ENCODE results near the gene DBH. TPM values are rescaled to one million over a fixed set of nuclear protein-coding genes. Genes with fewer than 3 reads are reported as not detected.

Gene DBH
- polyA plus RNA-seq (ENCODE audit: insufficient read length in 4 of 4) = 1 to 10 TPM in 2 of 4 donors, under 1 TPM in 2; 0.51 to 1.6 (median 1.1) TPM

- DNase-seq (ENCODE audit: low read depth in 4 of 4, low spot score in 2 of 4) = no peak
These were observed at the start of gene DBH for GRCh38 chr9:133635533-133636531. Gene DBH, plus strand, starts transcription at chr9:133636363. Its CDS starts 9 bp downstream, at chr9:133636372.

GRCh38 chr9:133587051-133587450 is 49.1 kb upstream of the DBH start:
- no peak for DNase-seq (ENCODE audit: low read depth in 4 of 4, low spot score in 2 of 4)

- DNase-seq (ENCODE audit: low read depth in 4 of 4, low spot score in 2 of 4) = no peak
These were observed 48.7 kb upstream of the DBH start for GRCh38 chr9:133587466-133587865.

GRCh38 chr9:133589454-133590227 is 46.5 kb upstream of the DBH start:
- no peak for DNase-seq (ENCODE audit: low read depth in 4 of 4, low spot score in 2 of 4)

GRCh38 chr9:133590231-133590855 is 45.8 kb upstream of the DBH start:
- no peak for DNase-seq (ENCODE audit: low read depth in 4 of 4, low spot score in 2 of 4)

GRCh38 chr9:133591116-133591910 is 44.9 kb upstream of the DBH start:
- no peak for DNase-seq (ENCODE audit: low read depth in 4 of 4, low spot score in 2 of 4)

GRCh38 chr9:133591985-133592384 is 44.2 kb upstream of the DBH start:
- no peak for DNase-seq (ENCODE audit: low read depth in 4 of 4, low spot score in 2 of 4)

- DNase-seq (ENCODE audit: low read depth in 4 of 4, low spot score in 2 of 4) = no peak
These were observed 43.3 kb upstream of the DBH start for GRCh38 chr9:133592731-133593409.

- no peak for DNase-seq (ENCODE audit: low read depth in 4 of 4, low spot score in 2 of 4)
These were observed 42.4 kb upstream of the DBH start for GRCh38 chr9:133593587-133594253.

GRCh38 chr9:133594310-133594709 is 41.9 kb upstream of the DBH start:
- no peak for DNase-seq (ENCODE audit: low read depth in 4 of 4, low spot score in 2 of 4)

- DNase-seq (ENCODE audit: low read depth in 4 of 4, low spot score in 2 of 4) = no peak
These were observed 40.3 kb upstream of the DBH start for GRCh38 chr9:133595910-133596309.

GRCh38 chr9:133597316-133597957 is 38.7 kb upstream of the DBH start:
- DNase-seq (ENCODE audit: low read depth in 4 of 4, low spot score in 2 of 4) = no peak

- no peak for DNase-seq (ENCODE audit: low read depth in 4 of 4, low spot score in 2 of 4)
These were observed 37.2 kb upstream of the DBH start for GRCh38 chr9:133598978-133599377.

GRCh38 chr9:133599470-133600173 is 36.5 kb upstream of the DBH start:
- DNase-seq (ENCODE audit: low read depth in 4 of 4, low spot score in 2 of 4) = no peak

GRCh38 chr9:133600739-133601138 is 35.4 kb upstream of the DBH start:
- no peak for DNase-seq (ENCODE audit: low read depth in 4 of 4, low spot score in 2 of 4)

GRCh38 chr9:133601746-133602145 is 34.4 kb upstream of the DBH start:
- no peak for DNase-seq (ENCODE audit: low read depth in 4 of 4, low spot score in 2 of 4)

- no peak for DNase-seq (ENCODE audit: low read depth in 4 of 4, low spot score in 2 of 4)
These were observed 33.9 kb upstream of the DBH start for GRCh38 chr9:133602277-133602676.

All from left renal cortex interstitium (tissue), 4 donors.